Measurements from ENCODE around the gene THBS2.

DNA sequence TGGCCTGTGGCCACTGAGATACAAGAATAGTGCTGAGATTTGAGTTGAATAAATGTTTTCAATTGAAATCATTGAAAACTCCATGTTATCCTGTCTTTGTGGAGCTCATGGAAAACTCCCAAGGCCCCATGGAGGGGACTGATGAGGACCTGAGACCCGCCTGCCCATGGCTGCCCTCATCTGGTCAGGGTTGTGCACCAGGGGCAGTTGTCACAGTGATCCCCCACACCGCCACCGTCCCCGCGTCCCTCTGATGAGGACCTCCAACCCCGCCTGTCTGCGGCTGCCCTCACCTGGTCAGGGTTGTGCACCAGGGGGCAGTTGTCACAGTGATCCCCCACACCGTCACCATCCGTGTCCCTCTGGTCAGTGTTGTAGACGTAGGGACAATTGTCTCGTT, 27.8 kb downstream of the THBS2 start:
- TF ChIP-seq CTCF (conservative IDR thresholded peaks at IDR 0.05 in 1 of 2, IDR thresholded peaks at IDR 0.05 in 1 of 2; ENCODE audit: low read depth in 1 of 2, low read length in 2 of 2) (no peak), EZH2 (IDR thresholded peaks at IDR 0.05; ENCODE audit: low read length, missing control alignments) (no peak)

All from fibroblast of lung (primary cell).